NCI-H82 treated with DMSO at 0.1 percent for 48 hours (cell line): ENCODE results near the gene PLAU.
"Not testable (repeated sequence)": the region's sequence is repeated elsewhere in the genome, so short reads cannot be mapped to it uniquely, and the experiment has no call there.

Source experiments
- DNase-seq: peaks from one replicate; lab custom pipeline; 2025; ENCODE audit not compliant: unreplicated experiment; lab: John Stamatoyannopoulos, UW

The PLAU gene

DNA sequence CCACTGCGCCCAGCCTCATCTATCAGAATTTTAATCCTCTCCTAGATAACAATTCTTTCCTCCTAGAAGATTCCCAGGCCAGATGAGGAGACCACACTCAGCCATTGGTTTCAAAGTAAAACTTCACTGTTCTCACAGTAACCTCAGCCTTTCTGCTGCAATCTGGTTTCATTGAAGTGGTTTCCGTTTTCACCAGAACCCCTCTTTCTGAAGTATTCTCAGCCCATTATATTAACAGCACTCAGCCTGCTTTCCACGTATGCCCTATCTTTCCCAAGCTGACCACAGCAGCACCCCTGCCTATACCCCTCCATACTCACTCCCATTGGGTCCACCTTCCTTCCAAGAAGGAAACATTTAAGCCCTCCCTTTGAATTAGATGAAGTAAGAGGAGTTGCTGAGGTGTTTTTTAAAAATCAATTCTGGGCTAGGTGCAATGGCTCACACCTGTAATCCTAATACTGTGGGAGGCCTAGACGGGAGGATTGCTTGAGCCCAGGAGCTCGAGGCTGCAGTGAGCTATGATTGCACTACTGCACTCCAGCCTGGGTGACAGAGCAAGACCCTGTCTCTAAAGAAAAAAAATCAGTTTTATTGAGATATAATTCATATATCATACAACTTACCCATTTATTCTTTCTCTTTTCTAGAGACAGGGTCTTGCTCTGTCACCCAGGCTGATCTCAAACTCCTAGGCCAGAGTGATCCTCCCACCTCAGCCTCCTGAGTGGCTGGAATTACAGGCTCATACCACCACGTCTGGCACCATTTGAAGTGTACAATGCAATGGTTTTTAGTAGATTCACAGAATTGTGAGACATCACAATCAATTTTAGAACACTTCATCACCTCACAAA is 11.3 kb downstream of the PLAU start:
- DNase-seq, result no peak

GRCh38 chr10:73922864-73923133 is 11.9 kb downstream of the PLAU start:
- DNase-seq, result no peak

DNA sequence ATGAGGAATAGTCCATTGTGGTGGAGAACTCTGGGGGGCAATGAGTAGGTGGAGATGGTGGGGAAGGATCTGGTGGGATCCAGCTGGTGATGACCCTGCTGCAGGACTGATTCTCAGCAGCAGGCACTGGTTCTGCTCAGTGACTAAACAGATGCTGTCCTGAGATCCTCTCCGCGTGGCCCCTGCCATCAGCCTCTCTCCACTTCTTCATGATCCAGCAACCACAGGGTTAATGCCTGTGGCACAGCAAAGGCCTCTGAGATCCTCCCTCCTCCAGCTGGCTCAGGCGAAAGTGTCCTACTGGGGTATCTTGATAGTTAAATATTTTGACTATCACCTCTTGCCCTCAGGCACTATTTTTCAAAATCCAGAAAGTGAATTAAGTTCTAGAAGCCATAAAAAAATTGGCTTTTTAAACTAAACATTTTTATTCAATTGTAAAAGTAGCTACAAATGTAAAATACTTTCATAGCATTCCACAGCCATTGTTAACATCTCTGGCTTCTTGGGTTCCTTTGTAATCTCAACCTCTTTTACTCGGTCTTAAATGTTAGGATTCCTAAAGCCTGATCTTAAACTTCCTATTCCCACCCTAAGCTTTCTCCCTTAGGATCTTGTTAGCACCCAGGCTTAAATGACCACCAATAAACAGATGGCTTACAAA is 13.1 kb downstream of the PLAU start:
- peak; percentile 25 for DNase-seq

DNA sequence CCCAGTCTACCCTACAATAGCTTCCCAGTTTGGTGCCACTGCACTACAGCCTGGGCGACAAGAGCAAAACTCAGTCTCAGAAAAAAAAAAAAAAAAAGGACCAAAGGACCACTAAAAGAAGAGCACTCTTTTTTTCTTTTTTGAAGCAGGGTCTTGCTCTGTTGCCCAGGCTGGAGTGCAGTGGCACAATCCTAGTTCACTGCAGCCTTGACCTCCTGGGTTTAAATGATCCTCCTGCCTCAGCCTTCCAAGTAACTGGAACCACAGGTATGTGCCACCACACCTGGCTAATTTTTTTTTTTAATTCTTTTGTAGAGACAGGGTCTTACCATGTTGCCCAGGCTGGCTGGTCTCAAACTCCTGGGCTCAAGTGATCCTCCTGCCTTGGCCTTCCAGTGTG is 14.0 kb downstream of the PLAU start:
- DNase-seq, result no peak

GRCh38 chr10:73925539-73925938 is 14.6 kb downstream of the PLAU start:
- no peak for DNase-seq

DNA sequence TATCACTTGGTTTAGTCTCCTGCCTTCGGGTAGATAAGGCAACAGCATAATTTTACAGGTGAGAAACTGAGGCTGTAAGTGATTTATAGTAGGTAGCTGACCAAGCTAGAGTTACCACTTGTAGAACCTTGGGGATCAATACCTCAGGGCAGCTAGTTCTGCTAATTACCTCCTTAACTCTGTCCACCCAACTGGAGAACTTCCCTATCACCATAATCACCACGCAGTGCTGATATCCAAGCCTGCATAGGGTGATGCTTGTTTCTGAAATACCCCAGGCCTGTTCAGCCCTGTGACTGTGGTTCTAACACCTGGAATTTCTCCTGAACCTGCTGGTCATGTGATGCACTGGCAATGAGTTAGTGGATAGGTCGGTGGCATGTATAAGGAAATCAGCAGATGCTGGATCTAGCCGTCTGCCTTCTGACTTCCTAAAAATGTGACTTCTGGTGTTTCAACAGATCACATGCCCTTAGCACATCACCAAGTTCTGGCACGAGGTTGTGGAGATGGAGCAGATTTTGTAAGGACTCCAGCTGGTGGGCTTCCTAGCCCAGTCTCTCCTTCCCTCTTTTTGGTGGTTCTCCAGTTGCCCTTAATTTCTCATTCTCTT is 15.3 kb downstream of the PLAU start:
- DNase-seq, result no peak

- DNase-seq, result not testable (repeated sequence)
These were observed 19.8 kb downstream of the PLAU start for GRCh38 chr10:73930630-73931327.

GRCh38 chr10:73931767-73932619 is 21.1 kb downstream of the PLAU start:
- no peak for DNase-seq

DNA sequence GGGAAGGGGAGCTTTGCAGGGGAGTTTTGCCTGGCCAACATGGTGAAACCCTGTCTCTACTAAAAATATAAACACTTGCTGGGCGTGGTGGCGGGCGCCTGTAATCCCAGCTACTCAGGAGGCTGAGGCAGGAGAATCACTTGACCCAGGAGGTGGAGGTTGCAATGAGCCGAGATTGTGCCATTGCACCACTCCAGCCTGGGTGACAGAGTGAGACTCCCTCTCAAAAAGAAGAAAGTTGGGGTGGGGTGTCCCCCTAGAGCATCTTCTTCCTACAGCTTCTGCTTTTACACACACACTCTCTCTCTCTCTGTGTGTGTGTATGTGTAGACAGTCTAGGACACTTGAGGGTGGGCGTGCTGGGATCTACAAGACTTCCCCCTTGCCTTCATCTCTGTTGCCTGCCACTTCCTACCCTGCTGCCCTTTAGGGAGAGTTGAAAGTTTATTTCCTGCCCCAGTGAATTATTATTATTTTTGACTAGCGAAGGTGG is 21.7 kb downstream of the PLAU start:
- no peak for DNase-seq

DNA sequence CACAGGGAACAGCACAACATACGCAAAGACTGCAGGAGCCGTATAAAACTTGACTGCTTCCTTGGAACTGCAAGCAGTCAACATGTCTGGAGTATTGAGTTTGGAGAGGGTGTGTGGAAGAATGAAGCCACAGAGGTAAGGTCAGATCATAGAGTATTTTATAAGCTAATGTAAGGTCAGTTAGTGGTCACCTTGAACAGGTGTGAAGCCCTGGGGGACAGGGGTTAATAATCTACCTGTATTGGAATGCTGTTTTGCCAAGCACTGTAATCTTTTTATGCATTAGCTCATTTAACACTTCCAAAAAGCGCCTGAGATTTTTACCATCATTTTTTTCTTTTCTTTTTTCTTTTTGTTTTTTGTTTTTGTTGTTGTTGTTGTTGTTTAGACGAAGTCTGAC is 23.1 kb downstream of the PLAU start:
- no peak for DNase-seq

- no peak for DNase-seq
These were observed 25.0 kb downstream of the PLAU start for GRCh38 chr10:73935895-73936294.

- no peak for DNase-seq
These were observed 26.6 kb downstream of the PLAU start for GRCh38 chr10:73937333-73938043.

GRCh38 chr10:73940634-73941221 is 29.8 kb downstream of the PLAU start:
- peak; percentile 0 for DNase-seq

- DNase-seq, result no peak
These were observed 30.4 kb downstream of the PLAU start for GRCh38 chr10:73941300-73941699.

- no peak for DNase-seq
These were observed 33.6 kb downstream of the PLAU start for GRCh38 chr10:73944356-73945100.

- no peak for DNase-seq
These were observed 35.6 kb downstream of the PLAU start for GRCh38 chr10:73946253-73947145.

GRCh38 chr10:73948947-73949633 is 38.2 kb downstream of the PLAU start:
- no peak for DNase-seq
